Glomerular endothelial cell (primary cell): ENCODE data around the gene TSGA10IP. TPM values are rescaled to one million over a fixed set of nuclear protein-coding genes. Genes with fewer than 3 reads are reported as not detected.

ENCODE experiments used
- DNase-seq: peaks from one replicate; pipeline ENCODE4 v3.0.0-alpha.2; 2011; ENCODE audit warnings: low read depth, low spot score; ENCODE audit errors: extremely low read depth
- total RNA-seq: library from RNA; depleted of rRNA; stranded (reverse); fragments of >200 nt; gene quantifications from 2 replicates; pipeline ENCODE4 v1.2.3, GENCODE V29; 2015

TSGA10IP gene
- total RNA-seq, 1 donor from 2014 or later, result not detected

GRCh38 chr11:65917434-65918210 lies 27.7 kb upstream of the TSGA10IP start:
- no peak for DNase-seq

GRCh38 chr11:65918211-65919140 lies 26.8 kb upstream of the TSGA10IP start, which contains the start of gene C11orf68:
Gene C11orf68 (minus strand): TSS chr11:65919062. CDS start chr11:65919031, 31 bp downstream.
- DNase-seq, result no peak

GRCh38 chr11:65919141-65919572 lies 26.1 kb upstream of the TSGA10IP start, which contains the start of gene DRAP1:
Gene DRAP1 (plus strand): TSS chr11:65919426. CDS start chr11:65919502, 76 bp downstream.
- peak; percentile 51 for DNase-seq

GRCh38 chr11:65919573-65920371 lies 25.5 kb upstream of the TSGA10IP start:
- no peak for DNase-seq

GRCh38 chr11:65920372-65920802 lies 24.9 kb upstream of the TSGA10IP start:
- no peak for DNase-seq

- DNase-seq, result no peak
These were observed 24.2 kb upstream of the TSGA10IP start for GRCh38 chr11:65921033-65921555.

- no peak for DNase-seq
These were observed 23.4 kb upstream of the TSGA10IP start for GRCh38 chr11:65921876-65922275.

- DNase-seq, result no peak
These were observed 22.7 kb upstream of the TSGA10IP start for GRCh38 chr11:65922565-65922964.

GRCh38 chr11:65925397-65925796 lies 19.9 kb upstream of the TSGA10IP start:
- DNase-seq, result no peak

GRCh38 chr11:65927904-65928397 lies 17.3 kb upstream of the TSGA10IP start:
- DNase-seq, result no peak

GRCh38 chr11:65928667-65929066 lies 16.6 kb upstream of the TSGA10IP start:
- DNase-seq, result no peak

GRCh38 chr11:65931773-65932557 lies 13.3 kb upstream of the TSGA10IP start:
- no peak for DNase-seq

- DNase-seq, result no peak
These were observed 12.7 kb upstream of the TSGA10IP start for GRCh38 chr11:65932558-65932919.

- DNase-seq, result no peak
These were observed 11.3 kb upstream of the TSGA10IP start for GRCh38 chr11:65934014-65934413.

- DNase-seq, result no peak
These were observed 7.5 kb upstream of the TSGA10IP start for GRCh38 chr11:65937766-65938165.

- no peak for DNase-seq
These were observed 3.5 kb upstream of the TSGA10IP start for GRCh38 chr11:65941720-65942310.

- DNase-seq, result no peak
These were observed 2.7 kb upstream of the TSGA10IP start for GRCh38 chr11:65942531-65942930.

- DNase-seq, result no peak
These were observed 1.1 kb upstream of the TSGA10IP start for GRCh38 chr11:65944191-65944590.

GRCh38 chr11:65944767-65945166 lies 513 bp upstream of the TSGA10IP start:
- DNase-seq, result no peak
